Femur (tissue), 1 donor: ENCODE data around the gene CFLAR.
"Not testable (repeated sequence)": the region's sequence is repeated elsewhere in the genome, so short reads cannot be mapped to it uniquely, and the experiment has no call there.

Source experiments
- DNase-seq: peaks from one replicate; pipeline ENCODE4 v3.0.0-alpha.2; 2017

The CFLAR gene

GRCh38 chr2:201184248-201184647 lies 68.3 kb downstream of the CFLAR start:
- DNase-seq: not testable (repeated sequence)

GRCh38 chr2:201185863-201186262 lies 69.9 kb downstream of the CFLAR start:
- DNase-seq: no peak

GRCh38 chr2:201186982-201187381 lies 71.0 kb downstream of the CFLAR start:
- DNase-seq: no peak

- no peak for DNase-seq
Measured at GRCh38 chr2:201188449-201188848, 72.5 kb downstream of the CFLAR start.

GRCh38 chr2:201191132-201191875 lies 75.3 kb downstream of the CFLAR start:
- DNase-seq: no peak

GRCh38 chr2:201194097-201194496 lies 78.1 kb downstream of the CFLAR start:
- no peak for DNase-seq

GRCh38 chr2:201195331-201195730 lies 79.4 kb downstream of the CFLAR start:
- DNase-seq: no peak

- no peak for DNase-seq
Measured at GRCh38 chr2:201196003-201196402, 80.0 kb downstream of the CFLAR start.

GRCh38 chr2:201196803-201197202 lies 80.8 kb downstream of the CFLAR start:
- no peak for DNase-seq

GRCh38 chr2:201197781-201198180 lies 81.8 kb downstream of the CFLAR start:
- no peak for DNase-seq

GRCh38 chr2:201199847-201200246 lies 83.9 kb downstream of the CFLAR start:
- DNase-seq: no peak

GRCh38 chr2:201200345-201200744 lies 84.4 kb downstream of the CFLAR start:
- DNase-seq: no peak

GRCh38 chr2:201201371-201201770 lies 85.4 kb downstream of the CFLAR start:
- no peak for DNase-seq

GRCh38 chr2:201203916-201204654 lies 88.1 kb downstream of the CFLAR start:
- DNase-seq: no peak

- DNase-seq: no peak
Measured at GRCh38 chr2:201204655-201205514, 88.9 kb downstream of the CFLAR start.

GRCh38 chr2:201205515-201205849 lies 89.5 kb downstream of the CFLAR start:
- no peak for DNase-seq

GRCh38 chr2:201208563-201209252 lies 92.7 kb downstream of the CFLAR start:
- peak; percentile 27 for DNase-seq

GRCh38 chr2:201215963-201216362 lies 100.0 kb downstream of the CFLAR start:
- DNase-seq: no peak

GRCh38 chr2:201216918-201217317 lies 101.0 kb downstream of the CFLAR start:
- no peak for DNase-seq

- no peak for DNase-seq
Measured at GRCh38 chr2:201218780-201219179, 102.8 kb downstream of the CFLAR start.

- no peak for DNase-seq
Measured at GRCh38 chr2:201219328-201220096, 103.5 kb downstream of the CFLAR start.

GRCh38 chr2:201220102-201220570 lies 104.2 kb downstream of the CFLAR start:
- DNase-seq: peak; percentile 29
